A549 (cell line): ENCODE measurements around the gene NCBP2.

Source experiments
- FOSL2 ChIP-seq, 2 experiments: fragments of 450-650 bp in 1 of 2; fragments of >200 bp in 1 of 2; sonication (Bioruptor Twin) in 1 of 2; formaldehyde crosslinking; IDR thresholded peaks; 2 replicates each; pipeline versions ENCODE4 v1.5.0 to v1.6.1; 2016 to 2020; ENCODE audit warnings: mild to moderate bottlenecking in 1 of 2, moderate library complexity in 1 of 2
- POLR2A ChIP-seq: IDR thresholded peaks from 2 replicates; pipeline ENCODE4 v1.6.1; 2012; ENCODE audit warnings: mild to moderate bottlenecking, low read length
- POLR2AphosphoS2 ChIP-seq: conservative IDR thresholded peaks from 2 replicates; pipeline ENCODE4 v1.6.1; 2012; ENCODE audit warnings: low read length, improper control_type of control experiment, inconsistent platforms
- REST ChIP-seq: fragments of 200-600 bp; sonication (generic); IDR thresholded peaks from 2 replicates; pipeline ENCODE4 v1.6.1; 2016; ENCODE audit warnings: antibody characterized with exemption, mild to moderate bottlenecking, moderate library complexity
- SREBF2 ChIP-seq: fragments of 450-650 bp; IDR thresholded peaks from 2 replicates; pipeline ENCODE4 v1.6.1; 2014; ENCODE audit warnings: mild to moderate bottlenecking, moderate library complexity
- TF ChIP-seq, protein P1 (sequence below): fragments of >200 bp; sonication (Bioruptor Twin); formaldehyde crosslinking; IDR thresholded peaks from 3 replicates; pipeline ENCODE4 v1.5.1; 2016

- TF ChIP-seq, protein P1, sequence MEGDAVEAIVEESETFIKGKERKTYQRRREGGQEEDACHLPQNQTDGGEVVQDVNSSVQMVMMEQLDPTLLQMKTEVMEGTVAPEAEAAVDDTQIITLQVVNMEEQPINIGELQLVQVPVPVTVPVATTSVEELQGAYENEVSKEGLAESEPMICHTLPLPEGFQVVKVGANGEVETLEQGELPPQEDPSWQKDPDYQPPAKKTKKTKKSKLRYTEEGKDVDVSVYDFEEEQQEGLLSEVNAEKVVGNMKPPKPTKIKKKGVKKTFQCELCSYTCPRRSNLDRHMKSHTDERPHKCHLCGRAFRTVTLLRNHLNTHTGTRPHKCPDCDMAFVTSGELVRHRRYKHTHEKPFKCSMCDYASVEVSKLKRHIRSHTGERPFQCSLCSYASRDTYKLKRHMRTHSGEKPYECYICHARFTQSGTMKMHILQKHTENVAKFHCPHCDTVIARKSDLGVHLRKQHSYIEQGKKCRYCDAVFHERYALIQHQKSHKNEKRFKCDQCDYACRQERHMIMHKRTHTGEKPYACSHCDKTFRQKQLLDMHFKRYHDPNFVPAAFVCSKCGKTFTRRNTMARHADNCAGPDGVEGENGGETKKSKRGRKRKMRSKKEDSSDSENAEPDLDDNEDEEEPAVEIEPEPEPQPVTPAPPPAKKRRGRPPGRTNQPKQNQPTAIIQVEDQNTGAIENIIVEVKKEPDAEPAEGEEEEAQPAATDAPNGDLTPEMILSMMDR = no peak
- TF ChIP-seq POLR2A (no peak), POLR2AphosphoS2 (no peak), SREBF2 (no peak), REST (no peak), FOSL2 (IDR thresholded peaks at IDR 0.05) (no peak), FOSL2 (CRISPR knock-in tag; IDR thresholded peaks at IDR 0.05) (no peak)
Measured at GRCh38 chr3:196896229-196896628, 46.1 kb downstream of the NCBP2 start.
